WTC11 (cell line): ENCODE measurements around the gene PDGFRA. TPM values are rescaled to one million over a fixed set of nuclear protein-coding genes. Genes with fewer than 3 reads are reported as not detected.
"Not testable (repeated sequence)": the region's sequence is repeated elsewhere in the genome, so short reads cannot be mapped to it uniquely, and the experiment has no call there.

Experiments used
- ATAC-seq: fragments of 200-7000 bp; cut with Tn5 transposase; 2 replicates; pipeline ENCODE4 v1.10.0; 2021; ENCODE audit warnings: mild to moderate bottlenecking, moderate library complexity
- CTCF ChIA-PET: fragments of 300-600 bp; sonication (Branson Sonifier 250); formaldehyde crosslinking; loops from one replicate; lab custom pipeline; 2021; ENCODE audit warnings: antibody characterized with exemption; lab: Charles Lee
- POLR2A ChIA-PET: fragments of 350-600 bp; sonication (Branson Sonifier 250); formaldehyde crosslinking; loops from one replicate; lab custom pipeline; 2021; ENCODE audit warnings: antibody characterized with exemption; lab: Charles Lee
- DNase-seq: peaks from one replicate; pipeline ENCODE4 v3.0.0; 2021; ENCODE audit warnings: low spot score
- H3K27ac Mint-ChIP-seq: 2 replicates; pipeline ENCODE4 v1.8.0; 2021; ENCODE audit warnings: mixed read lengths
- H3K27me3 Mint-ChIP-seq: 2 replicates; pipeline ENCODE4 v1.8.0; 2021; ENCODE audit warnings: low read depth, mild to moderate bottlenecking, moderate library complexity, mixed read lengths
- H3K36me3 Mint-ChIP-seq: 2 replicates; pipeline ENCODE4 v1.8.0; 2021; ENCODE audit warnings: mixed read lengths
- H3K4me1 Mint-ChIP-seq: 2 replicates; pipeline ENCODE4 v1.8.0; 2022; ENCODE audit warnings: mixed read lengths
- H3K4me3 Mint-ChIP-seq: 2 replicates; pipeline ENCODE4 v1.8.0; 2021; ENCODE audit warnings: mild to moderate bottlenecking, moderate library complexity, mixed read lengths
- H3K9me3 Mint-ChIP-seq: 2 replicates; pipeline ENCODE4 v1.8.0; 2021; ENCODE audit warnings: mixed read lengths
- AFF4 ChIP-seq: sonication (generic); formaldehyde crosslinking; IDR thresholded peaks from 2 replicates; pipeline ENCODE4 v1.8.1; 2023; ENCODE audit warnings: mild to moderate bottlenecking, missing genetic modification reagents, borderline replicate concordance
- ETV6 ChIP-seq: sonication (generic); formaldehyde crosslinking; IDR thresholded peaks from 2 replicates; pipeline ENCODE4 v1.8.1; 2022; ENCODE audit warnings: mild to moderate bottlenecking, missing genetic modification reagents
- FOXK1 ChIP-seq: sonication (generic); formaldehyde crosslinking; IDR thresholded peaks from 2 replicates; pipeline ENCODE4 v1.8.0; 2022; ENCODE audit warnings: mild to moderate bottlenecking, moderate library complexity, missing genetic modification reagents
- GTF2I ChIP-seq: fragments of 250-450 bp; sonication (Bioruptor Pico); conservative IDR thresholded peaks from 2 replicates; pipeline ENCODE4 v1.4.0; 2021; ENCODE audit warnings: mild to moderate bottlenecking
- IRF2 ChIP-seq: sonication (generic); formaldehyde crosslinking; IDR thresholded peaks from 2 replicates; pipeline ENCODE4 v1.8.0; 2022; ENCODE audit warnings: low read depth, missing genetic modification reagents, borderline replicate concordance
- JUN ChIP-seq: sonication (generic); formaldehyde crosslinking; IDR thresholded peaks from 2 replicates; pipeline ENCODE4 v1.8.0; 2023; ENCODE audit warnings: mild to moderate bottlenecking, missing genetic modification reagents
- NFATC4 ChIP-seq: fragments of 250-450 bp; sonication (Bioruptor Pico); IDR thresholded peaks from 2 replicates; pipeline ENCODE4 v1.9.0; 2021; ENCODE audit warnings: mild to moderate bottlenecking
- NFE2L1 ChIP-seq: sonication (generic); formaldehyde crosslinking; IDR thresholded peaks from 2 replicates; pipeline ENCODE4 v1.8.1; 2023; ENCODE audit warnings: missing genetic modification reagents
- RELA ChIP-seq: sonication (generic); formaldehyde crosslinking; IDR thresholded peaks from 2 replicates; pipeline ENCODE4 v1.8.1; 2022; ENCODE audit warnings: missing genetic modification reagents, mild to moderate bottlenecking, borderline replicate concordance
- SMAD3 ChIP-seq: sonication (generic); formaldehyde crosslinking; IDR thresholded peaks from 2 replicates; pipeline ENCODE4 v1.8.0; 2022; ENCODE audit warnings: missing genetic modification reagents, mild to moderate bottlenecking, borderline replicate concordance
- TCF7 ChIP-seq: sonication (generic); formaldehyde crosslinking; IDR thresholded peaks from 2 replicates; pipeline ENCODE4 v1.8.0; 2022; ENCODE audit warnings: mild to moderate bottlenecking, low read depth, missing genetic modification reagents, moderate library complexity
- TP53 ChIP-seq: sonication (generic); formaldehyde crosslinking; IDR thresholded peaks from 2 replicates; pipeline ENCODE4 v1.8.1; 2023; ENCODE audit warnings: mild to moderate bottlenecking, missing genetic modification reagents
- ZBTB43 ChIP-seq: sonication (generic); formaldehyde crosslinking; IDR thresholded peaks from 2 replicates; pipeline ENCODE4 v1.8.1; 2023; ENCODE audit warnings: mild to moderate bottlenecking, missing genetic modification reagents
- ZNF138 ChIP-seq: sonication (generic); formaldehyde crosslinking; conservative IDR thresholded peaks from 2 replicates; pipeline ENCODE4 v1.8.1; 2022; ENCODE audit warnings: mild to moderate bottlenecking, moderate library complexity, missing genetic modification reagents
- ZNF219 ChIP-seq: sonication (generic); formaldehyde crosslinking; IDR thresholded peaks from 2 replicates; pipeline ENCODE4 v1.8.0; 2023; ENCODE audit warnings: missing genetic modification reagents, mild to moderate bottlenecking, borderline replicate concordance
- ZNF512 ChIP-seq: sonication (generic); formaldehyde crosslinking; IDR thresholded peaks from 2 replicates; pipeline ENCODE4 v1.8.1; 2022; ENCODE audit warnings: missing genetic modification reagents, borderline replicate concordance
- ZNF671 ChIP-seq: fragments of 250-450 bp; sonication (Bioruptor Pico); IDR thresholded peaks from 2 replicates; pipeline ENCODE4 v1.8.0; 2021; ENCODE audit warnings: mild to moderate bottlenecking
- total RNA-seq: library from RNA; stranded (reverse); gene quantifications from 3 replicates; pipeline ENCODE4 v1.2.3, GENCODE V29; 2021
- TF ChIP-seq, protein P1 (sequence below): sonication (generic); formaldehyde crosslinking; conservative IDR thresholded peaks from 2 replicates; pipeline ENCODE4 v1.8.1; 2023; ENCODE audit warnings: mild to moderate bottlenecking, low read depth, missing genetic modification reagents, moderate library complexity
- TF ChIP-seq, protein P2 (sequence below): sonication (generic); formaldehyde crosslinking; conservative IDR thresholded peaks from 2 replicates; pipeline ENCODE4 v1.8.1; 2022; ENCODE audit warnings: mild to moderate bottlenecking, missing genetic modification reagents
- TF ChIP-seq, protein P3 (sequence below): sonication (generic); formaldehyde crosslinking; IDR thresholded peaks from 2 replicates; pipeline ENCODE4 v1.8.1; 2022; ENCODE audit warnings: mild to moderate bottlenecking, missing genetic modification reagents, moderate library complexity, borderline replicate concordance

Gene PDGFRA
- total RNA-seq, 1 experiment from 2014 or later, result 3.3 TPM

DNA sequence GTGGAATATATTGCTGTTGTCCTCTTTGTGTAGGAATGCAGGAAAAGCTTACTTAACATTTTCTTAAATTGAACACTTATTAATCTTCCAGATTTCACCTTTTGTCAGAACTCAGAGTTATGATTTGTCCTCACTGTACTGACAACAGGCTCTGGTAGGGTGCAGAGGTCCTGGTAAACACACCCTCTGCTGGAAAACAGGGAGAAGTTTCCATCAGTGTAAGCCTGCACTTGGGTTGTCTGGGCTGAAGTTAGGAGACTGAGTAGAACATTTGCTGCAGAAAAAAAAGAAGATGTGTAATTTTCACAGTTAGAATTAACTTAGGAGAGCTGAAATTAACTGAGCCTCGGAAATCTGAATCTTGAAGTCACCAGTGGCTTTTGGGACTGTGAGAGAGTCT lies 23.2 kb downstream of the PDGFRA start:
- H3K27me3 Mint-ChIP-seq, DNase-seq, H3K4me3 Mint-ChIP-seq, POLR2A ChIA-PET, H3K27ac Mint-ChIP-seq, CTCF ChIA-PET: not testable (repeated sequence)
- H3K4me1 Mint-ChIP-seq, result peaks cover 15% of the 10 kb centered on the region
- peaks cover 26% of the 10 kb centered on the region for H3K9me3 Mint-ChIP-seq
- peaks cover 28% of the 10 kb centered on the region for H3K36me3 Mint-ChIP-seq
- peak; percentile 39; the same call in 1 of the 2 replicates for ATAC-seq

- ChIA-PET POLR2A (no interaction called here), CTCF (interaction anchor here (2.7 kb wide), 1 partner anchor 21 kb away, joined by 15 read pairs; no protein-coding TSS in a partner anchor)
- no peak for DNase-seq
- peak; percentile 79 for ATAC-seq
- Mint-ChIP-seq H3K4me3 (no peak overlapping the region), H3K27ac (no peak overlapping the region), H3K27me3 (peaks cover 9% of the 10 kb centered on the region), H3K4me1 (peaks cover 15% of the 10 kb centered on the region), H3K36me3 (peaks cover 14% of the 10 kb centered on the region), H3K9me3 (peaks cover 14% of the 10 kb centered on the region)
- TF ChIP-seq, protein P1, sequence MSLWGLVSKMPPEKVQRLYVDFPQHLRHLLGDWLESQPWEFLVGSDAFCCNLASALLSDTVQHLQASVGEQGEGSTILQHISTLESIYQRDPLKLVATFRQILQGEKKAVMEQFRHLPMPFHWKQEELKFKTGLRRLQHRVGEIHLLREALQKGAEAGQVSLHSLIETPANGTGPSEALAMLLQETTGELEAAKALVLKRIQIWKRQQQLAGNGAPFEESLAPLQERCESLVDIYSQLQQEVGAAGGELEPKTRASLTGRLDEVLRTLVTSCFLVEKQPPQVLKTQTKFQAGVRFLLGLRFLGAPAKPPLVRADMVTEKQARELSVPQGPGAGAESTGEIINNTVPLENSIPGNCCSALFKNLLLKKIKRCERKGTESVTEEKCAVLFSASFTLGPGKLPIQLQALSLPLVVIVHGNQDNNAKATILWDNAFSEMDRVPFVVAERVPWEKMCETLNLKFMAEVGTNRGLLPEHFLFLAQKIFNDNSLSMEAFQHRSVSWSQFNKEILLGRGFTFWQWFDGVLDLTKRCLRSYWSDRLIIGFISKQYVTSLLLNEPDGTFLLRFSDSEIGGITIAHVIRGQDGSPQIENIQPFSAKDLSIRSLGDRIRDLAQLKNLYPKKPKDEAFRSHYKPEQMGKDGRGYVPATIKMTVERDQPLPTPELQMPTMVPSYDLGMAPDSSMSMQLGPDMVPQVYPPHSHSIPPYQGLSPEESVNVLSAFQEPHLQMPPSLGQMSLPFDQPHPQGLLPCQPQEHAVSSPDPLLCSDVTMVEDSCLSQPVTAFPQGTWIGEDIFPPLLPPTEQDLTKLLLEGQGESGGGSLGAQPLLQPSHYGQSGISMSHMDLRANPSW, result no peak
- no peak for TF ChIP-seq GTF2I (CRISPR knock-in tag)
- TF ChIP-seq, protein P2, sequence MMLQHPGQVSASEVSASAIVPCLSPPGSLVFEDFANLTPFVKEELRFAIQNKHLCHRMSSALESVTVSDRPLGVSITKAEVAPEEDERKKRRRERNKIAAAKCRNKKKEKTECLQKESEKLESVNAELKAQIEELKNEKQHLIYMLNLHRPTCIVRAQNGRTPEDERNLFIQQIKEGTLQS (CRISPR knock-in tag), result no peak
- TF ChIP-seq, protein P3, sequence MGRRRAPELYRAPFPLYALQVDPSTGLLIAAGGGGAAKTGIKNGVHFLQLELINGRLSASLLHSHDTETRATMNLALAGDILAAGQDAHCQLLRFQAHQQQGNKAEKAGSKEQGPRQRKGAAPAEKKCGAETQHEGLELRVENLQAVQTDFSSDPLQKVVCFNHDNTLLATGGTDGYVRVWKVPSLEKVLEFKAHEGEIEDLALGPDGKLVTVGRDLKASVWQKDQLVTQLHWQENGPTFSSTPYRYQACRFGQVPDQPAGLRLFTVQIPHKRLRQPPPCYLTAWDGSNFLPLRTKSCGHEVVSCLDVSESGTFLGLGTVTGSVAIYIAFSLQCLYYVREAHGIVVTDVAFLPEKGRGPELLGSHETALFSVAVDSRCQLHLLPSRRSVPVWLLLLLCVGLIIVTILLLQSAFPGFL (CRISPR knock-in tag), result no peak
- no peak for TF ChIP-seq ZNF138
- no peak for TF ChIP-seq TCF7
- TF ChIP-seq ZNF671, result no peak
- no peak for TF ChIP-seq FOXK1 (CRISPR knock-in tag)
- TF ChIP-seq JUN, result no peak
- no peak for TF ChIP-seq NFE2L1 (CRISPR knock-in tag)
- TF ChIP-seq SMAD3 (CRISPR knock-in tag), result no peak
- no peak for TF ChIP-seq ZNF512
- TF ChIP-seq RELA (CRISPR knock-in tag), result no peak
- no peak for TF ChIP-seq ZBTB43 (CRISPR knock-in tag)
- TF ChIP-seq ZNF219 (CRISPR knock-in tag), result no peak
- TF ChIP-seq TP53, result no peak
- no peak for TF ChIP-seq IRF2 (CRISPR knock-in tag)
- TF ChIP-seq AFF4 (CRISPR knock-in tag), result no peak
- TF ChIP-seq NFATC4 (CRISPR knock-in tag), result no peak
- TF ChIP-seq ETV6 (CRISPR knock-in tag), result no peak
Observed at GRCh38 chr4:54254116-54254914, 25.2 kb downstream of the PDGFRA start.
